Neural cell (in vitro differentiated cells): ENCODE data around the gene KLHL22. TPM values are rescaled to one million over a fixed set of nuclear protein-coding genes. Genes with fewer than 3 reads are reported as not detected.

Experiments used
- H2AFZ ChIP-seq: fragments of 200-600, 300-800 bp; sonication (generic), shearing (Covaris generic); 2 replicates; pipeline ENCODE4 v1.6.0; 2014; ENCODE audit warnings: low read depth, mild to moderate bottlenecking, antibody characterized with exemption, low read length, moderate library complexity
- H3F3A ChIP-seq: fragments of 200-600 bp; shearing (Covaris generic); 2 replicates; pipeline ENCODE4 v1.6.1; 2016; ENCODE audit warnings: mild to moderate bottlenecking, moderate library complexity, mixed read lengths, antibody characterized with exemption, low read length; ENCODE audit not compliant: insufficient read depth, poor library complexity, severe bottlenecking
- H3K27ac ChIP-seq: fragments of 200-600, 300-800 bp; sonication (generic), shearing (Covaris generic); 2 replicates; pipeline ENCODE4 v1.5.1; 2014; ENCODE audit warnings: mild to moderate bottlenecking, low read length, moderate library complexity
- H3K27me3 ChIP-seq: fragments of 300-800, 200-600 bp; sonication (generic), shearing (Covaris generic); 2 replicates; pipeline ENCODE4 v1.6.0; 2014; ENCODE audit warnings: mild to moderate bottlenecking, low read depth, low read length, moderate library complexity; ENCODE audit not compliant: insufficient read depth
- H3K36me3 ChIP-seq: fragments of 300-800, 200-600 bp; sonication (generic), shearing (Covaris generic); 2 replicates; pipeline ENCODE4 v1.5.1; 2014; ENCODE audit warnings: mild to moderate bottlenecking, antibody characterized with exemption, low read length, moderate library complexity; ENCODE audit not compliant: insufficient read depth
- H3K4me2 ChIP-seq: fragments of 300-800, 200-600 bp; sonication (generic), shearing (Covaris generic); 2 replicates; pipeline ENCODE4 v1.6.0; 2014; ENCODE audit warnings: mild to moderate bottlenecking, low read length
- H3K4me3 ChIP-seq: fragments of 300-800, 200-600 bp; sonication (generic), shearing (Covaris generic); 2 replicates; pipeline ENCODE4 v1.5.1; 2014; ENCODE audit warnings: mild to moderate bottlenecking, low read length, moderate library complexity
- H3K79me2 ChIP-seq: fragments of 200-600 bp; shearing (Covaris generic); replicated peaks from 2 replicates; pipeline ENCODE4 v1.6.0; 2014; ENCODE audit warnings: mild to moderate bottlenecking, low read length, moderate library complexity; ENCODE audit not compliant: insufficient read depth
- H3K9ac ChIP-seq: fragments of 300-800, 200-600 bp; sonication (generic), shearing (Covaris generic); 2 replicates; pipeline ENCODE4 v1.6.1; 2016; ENCODE audit warnings: mild to moderate bottlenecking, low read length, mixed read lengths
- H3K9me2 ChIP-seq: fragments of 200-600 bp; shearing (Covaris generic); 2 replicates; pipeline ENCODE4 v1.6.1; 2016; ENCODE audit warnings: mild to moderate bottlenecking, low read length, mixed read lengths; ENCODE audit not compliant: insufficient read depth
- H3K9me3 ChIP-seq: fragments of 200-600, 300-800 bp; sonication (generic), shearing (Covaris generic); 2 replicates; pipeline ENCODE4 v1.6.1; 2016; ENCODE audit warnings: mild to moderate bottlenecking, mixed run types, low read length, moderate library complexity, mixed read lengths
- H4K20me1 ChIP-seq: fragments of 200-600 bp; shearing (Covaris generic); 2 replicates; pipeline ENCODE4 v1.6.1; 2016; ENCODE audit warnings: mild to moderate bottlenecking, mixed run types; ENCODE audit not compliant: insufficient read depth
- EP300 ChIP-seq: fragments of 450-650 bp; conservative IDR thresholded peaks from 2 replicates; pipeline ENCODE4 v1.6.1; 2014; ENCODE audit warnings: antibody characterized with exemption, mild to moderate bottlenecking, moderate library complexity; ENCODE audit not compliant: poor library complexity, severe bottlenecking
- EZH2 ChIP-seq: fragments of 200-600, 300-800 bp; shearing (Covaris generic), sonication (generic); IDR thresholded peaks from 2 replicates; pipeline ENCODE4 v1.6.1; 2014; ENCODE audit warnings: antibody characterized with exemption, low read length, borderline replicate concordance, mild to moderate bottlenecking; ENCODE audit not compliant: insufficient read depth, poor library complexity, severe bottlenecking
- MXI1 ChIP-seq: fragments of 450-650 bp; conservative IDR thresholded peaks from 2 replicates; pipeline ENCODE4 v1.6.1; 2014; ENCODE audit warnings: antibody characterized with exemption, mild to moderate bottlenecking; ENCODE audit not compliant: poor library complexity, severe bottlenecking
- POLR2AphosphoS5 ChIP-seq: IDR thresholded peaks from 2 replicates; pipeline ENCODE4 v1.6.1; 2012
- RAD21 ChIP-seq: fragments of 450-650 bp; conservative IDR thresholded peaks from 2 replicates; pipeline ENCODE4 v1.6.1; 2014; ENCODE audit warnings: antibody characterized with exemption, mild to moderate bottlenecking, moderate library complexity
- REST ChIP-seq: IDR thresholded peaks from 2 replicates; pipeline ENCODE4 v1.6.1; 2012; ENCODE audit warnings: borderline replicate concordance
- SMC3 ChIP-seq: fragments of 450-650 bp; conservative IDR thresholded peaks from 2 replicates; pipeline ENCODE4 v1.6.1; 2014; ENCODE audit warnings: antibody characterized with exemption, mild to moderate bottlenecking, moderate library complexity; ENCODE audit not compliant: poor library complexity
- TAF1 ChIP-seq: IDR thresholded peaks from 2 replicates; pipeline ENCODE4 v1.6.1; 2012; ENCODE audit warnings: low read depth
- polyA plus RNA-seq: library from polyadenylated mRNA; depleted of rRNA; stranded (reverse); fragments of >200 nt; gene quantifications from 2 replicates; pipeline ENCODE4 v1.2.3, GENCODE V29; 2014
- TF ChIP-seq, protein P1 (sequence below): fragments of 450-650 bp; IDR thresholded peaks from 2 replicates; pipeline ENCODE4 v1.5.1; 2014; ENCODE audit warnings: antibody characterized with exemption, mild to moderate bottlenecking, moderate library complexity; ENCODE audit not compliant: poor library complexity, severe bottlenecking

Gene KLHL22
- polyA plus RNA-seq, 1 donor from 2014 or later, result 59.5 TPM

- no peaks in the 10 kb centered on the region for H3F3A ChIP-seq
- no peak overlapping the region for H3K9ac ChIP-seq
- no peaks in the 10 kb centered on the region for H4K20me1 ChIP-seq
- no peaks in the 10 kb centered on the region for H3K9me3 ChIP-seq
- H3K4me2 ChIP-seq, result no peak overlapping the region
- TF ChIP-seq RAD21 (no peak), REST (no peak), EZH2 (no peak), MXI1 (no peak), POLR2AphosphoS5 (no peak), EP300 (no peak), TAF1 (no peak)
- TF ChIP-seq, protein P1, sequence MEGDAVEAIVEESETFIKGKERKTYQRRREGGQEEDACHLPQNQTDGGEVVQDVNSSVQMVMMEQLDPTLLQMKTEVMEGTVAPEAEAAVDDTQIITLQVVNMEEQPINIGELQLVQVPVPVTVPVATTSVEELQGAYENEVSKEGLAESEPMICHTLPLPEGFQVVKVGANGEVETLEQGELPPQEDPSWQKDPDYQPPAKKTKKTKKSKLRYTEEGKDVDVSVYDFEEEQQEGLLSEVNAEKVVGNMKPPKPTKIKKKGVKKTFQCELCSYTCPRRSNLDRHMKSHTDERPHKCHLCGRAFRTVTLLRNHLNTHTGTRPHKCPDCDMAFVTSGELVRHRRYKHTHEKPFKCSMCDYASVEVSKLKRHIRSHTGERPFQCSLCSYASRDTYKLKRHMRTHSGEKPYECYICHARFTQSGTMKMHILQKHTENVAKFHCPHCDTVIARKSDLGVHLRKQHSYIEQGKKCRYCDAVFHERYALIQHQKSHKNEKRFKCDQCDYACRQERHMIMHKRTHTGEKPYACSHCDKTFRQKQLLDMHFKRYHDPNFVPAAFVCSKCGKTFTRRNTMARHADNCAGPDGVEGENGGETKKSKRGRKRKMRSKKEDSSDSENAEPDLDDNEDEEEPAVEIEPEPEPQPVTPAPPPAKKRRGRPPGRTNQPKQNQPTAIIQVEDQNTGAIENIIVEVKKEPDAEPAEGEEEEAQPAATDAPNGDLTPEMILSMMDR, result no peak
- H3K36me3 ChIP-seq, result no peaks in the 10 kb centered on the region
- no peaks in the 10 kb centered on the region for H3K9me2 ChIP-seq
- no peaks in the 10 kb centered on the region for H3K27me3 ChIP-seq
- no peaks in the 10 kb centered on the region for H3K79me2 ChIP-seq
- no peak overlapping the region for H3K27ac ChIP-seq
- H3K4me3 ChIP-seq, result no peak overlapping the region
- no peak overlapping the region for H2AFZ ChIP-seq
Observed at GRCh38 chr22:20536590-20537324, 41.2 kb upstream of the KLHL22 start.

- TF ChIP-seq POLR2AphosphoS5 (no peak), EP300 (no peak), REST (no peak), TAF1 (no peak), SMC3 (no peak), RAD21 (no peak), EZH2 (no peak), MXI1 (no peak)
- TF ChIP-seq, protein P1, result no peak
- Histone ChIP-seq H3K4me3 (no peak overlapping the region), H3K9ac (no peak overlapping the region), H2AFZ (no peak overlapping the region), H3K79me2 (no peaks in the 10 kb centered on the region), H3F3A (no peaks in the 10 kb centered on the region), H3K9me2 (no peaks in the 10 kb centered on the region), H3K27me3 (no peaks in the 10 kb centered on the region), H4K20me1 (no peaks in the 10 kb centered on the region), H3K36me3 (no peaks in the 10 kb centered on the region), H3K4me2 (no peak overlapping the region), H3K27ac (no peak overlapping the region), H3K9me3 (no peaks in the 10 kb centered on the region)
Observed at GRCh38 chr22:20533879-20534265, 38.3 kb upstream of the KLHL22 start.
